HK-2 (cell line): Measurements from ENCODE around the gene HMGCL.
"Not testable (repeated sequence)": the region's sequence is repeated elsewhere in the genome, so short reads cannot be mapped to it uniquely, and the experiment has no call there.

Experiments used
- DNase-seq: peaks from one replicate; pipeline ENCODE4 v3.0.0-alpha.2; 2018; ENCODE audit not compliant: unreplicated experiment

The HMGCL gene

DNA sequence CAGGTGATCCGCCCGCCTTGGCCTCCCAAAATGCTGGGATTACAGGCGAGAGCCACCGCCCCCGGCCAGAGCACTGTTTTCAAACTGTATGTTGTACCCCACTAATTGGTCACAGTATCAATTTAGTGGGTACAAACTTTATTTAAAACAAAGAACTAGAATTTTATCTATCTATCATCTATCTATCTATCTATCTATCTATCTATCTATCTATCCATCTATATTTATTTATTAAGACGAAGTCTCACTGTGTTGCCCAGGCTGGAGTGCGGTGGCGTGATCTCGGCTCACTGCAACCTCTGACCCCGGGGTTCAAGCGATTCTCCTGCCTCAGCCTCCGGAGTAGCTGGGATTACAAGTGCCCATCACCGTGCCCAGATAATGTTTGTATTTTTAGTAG lies 1.4 kb upstream of the HMGCL start:
- not testable (repeated sequence) for DNase-seq

- no peak for DNase-seq
Measured at GRCh38 chr1:23825762-23826522, 713 bp upstream of the HMGCL start.

DNA sequence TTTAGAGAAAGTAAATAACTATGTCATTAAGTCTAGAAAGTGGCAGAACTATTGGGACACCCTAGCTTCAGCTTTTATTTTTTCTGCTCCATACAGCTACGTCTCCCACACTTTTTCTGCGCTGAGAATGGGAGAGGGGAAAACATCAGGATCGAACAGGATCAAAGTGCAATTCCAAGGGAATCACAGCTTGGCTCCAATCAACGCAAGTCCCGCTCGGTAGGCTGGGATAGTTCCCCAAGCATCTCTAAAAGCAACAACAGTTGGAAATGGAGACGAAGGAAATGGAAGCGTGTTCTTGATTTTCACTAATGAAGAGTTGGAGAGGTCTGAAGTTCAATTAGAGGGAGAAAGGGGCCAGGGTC lies 536 bp downstream of the HMGCL start:
- no peak for DNase-seq

- DNase-seq = no peak
Measured at GRCh38 chr1:23823767-23824166, 1.5 kb downstream of the HMGCL start.

- DNase-seq = no peak
Measured at GRCh38 chr1:23817633-23818032, 7.6 kb downstream of the HMGCL start.

GRCh38 chr1:23816906-23817305 lies 8.3 kb downstream of the HMGCL start:
- DNase-seq = no peak

DNA sequence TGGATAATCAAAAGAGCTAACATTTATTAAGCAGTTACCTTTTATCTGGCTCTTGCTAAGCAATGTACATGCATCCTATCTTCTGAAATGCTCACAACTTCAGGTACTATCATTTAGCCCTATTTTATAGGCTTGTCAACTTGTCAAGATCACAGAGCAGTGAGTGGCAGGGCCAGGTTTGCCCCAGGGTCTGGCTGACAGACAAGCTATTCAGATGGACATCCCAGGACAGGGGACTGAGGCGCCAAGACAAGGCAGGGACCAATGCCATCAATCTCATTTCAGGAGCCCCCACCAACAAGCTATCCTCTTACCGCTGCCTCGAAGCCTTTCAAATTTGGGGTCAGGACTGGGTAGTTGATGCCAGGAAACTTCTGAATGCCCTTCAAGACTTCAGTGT lies 8.9 kb downstream of the HMGCL start:
- no peak for DNase-seq

DNA sequence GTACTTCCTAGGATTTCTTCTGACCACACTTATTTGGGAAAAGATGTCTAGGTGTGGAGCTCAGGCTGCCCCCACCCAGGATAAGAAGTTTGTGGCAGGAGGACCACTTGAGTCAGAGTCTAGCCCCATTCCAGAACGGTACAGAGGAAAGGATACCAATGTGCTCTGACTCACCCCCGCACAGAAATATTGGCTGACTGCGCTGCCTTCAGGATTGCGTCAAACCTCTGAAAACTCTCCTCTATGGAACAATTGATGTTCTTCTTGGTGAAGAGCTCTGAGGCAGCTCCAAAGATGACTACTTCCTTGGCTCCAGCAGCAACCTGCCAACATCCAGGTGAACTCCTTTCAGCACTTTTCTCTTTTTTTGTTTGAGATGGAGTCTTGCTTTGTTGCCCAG lies 11.2 kb downstream of the HMGCL start:
- no peak for DNase-seq

GRCh38 chr1:23810818-23811540 lies 14.2 kb downstream of the HMGCL start:
- no peak for DNase-seq

- DNase-seq = peak; percentile 70
Measured at GRCh38 chr1:23809751-23810171, 15.5 kb downstream of the HMGCL start.

- no peak for DNase-seq
Measured at GRCh38 chr1:23807453-23807852, 17.8 kb downstream of the HMGCL start.

DNA sequence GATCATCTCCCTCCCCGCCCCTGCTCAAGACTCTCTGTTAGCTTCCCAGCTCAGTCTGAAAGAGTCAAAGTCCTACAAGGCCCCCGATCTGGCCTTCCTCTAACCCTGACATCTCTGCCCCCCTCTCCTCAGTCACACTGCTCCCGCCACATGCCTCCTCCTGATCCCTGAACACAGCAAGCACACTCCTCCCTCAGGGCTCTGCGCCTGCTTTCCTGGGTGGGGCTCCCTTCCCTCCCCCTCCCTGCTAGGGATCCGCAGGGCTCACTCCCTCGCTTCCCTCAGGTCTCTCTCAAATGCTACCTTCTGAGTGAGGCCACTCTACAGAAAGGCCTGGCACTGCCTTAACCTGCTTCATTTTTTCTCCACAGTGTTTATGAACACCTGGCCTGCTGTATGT lies 18.9 kb downstream of the HMGCL start:
- no peak for DNase-seq

- DNase-seq = no peak
Measured at GRCh38 chr1:23805025-23805424, 20.2 kb downstream of the HMGCL start.

- DNase-seq = no peak
Measured at GRCh38 chr1:23804183-23804835, 20.9 kb downstream of the HMGCL start.

- DNase-seq = no peak
Measured at GRCh38 chr1:23803674-23804073, 21.6 kb downstream of the HMGCL start.

GRCh38 chr1:23802809-23803342 lies 22.4 kb downstream of the HMGCL start:
- not testable (repeated sequence) for DNase-seq

DNA sequence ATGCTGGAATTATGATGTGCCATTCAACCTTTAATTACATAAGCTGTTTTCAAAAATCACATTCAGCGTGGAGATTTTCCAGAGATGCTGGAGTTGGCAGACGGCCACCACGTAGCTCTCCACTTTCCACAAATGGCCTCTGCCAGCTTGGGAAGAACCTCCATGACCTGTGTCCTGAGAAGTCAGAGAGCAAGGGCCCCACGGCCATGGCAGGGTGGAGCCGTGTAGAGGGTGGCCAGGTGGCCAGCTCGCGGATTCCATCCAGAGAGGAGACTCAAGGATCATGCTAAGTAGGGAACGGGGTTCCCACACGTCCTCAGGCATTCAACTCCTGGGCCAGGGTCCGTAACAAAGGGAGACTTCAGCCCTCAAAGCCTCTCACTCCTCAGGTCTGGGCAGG lies 23.4 kb downstream of the HMGCL start:
- no peak for DNase-seq

GRCh38 chr1:23801338-23801748 lies 23.9 kb downstream of the HMGCL start:
- DNase-seq = no peak

GRCh38 chr1:23800400-23801337 lies 24.6 kb downstream of the HMGCL start, which contains the start of gene GALE:
Gene GALE, minus strand, starts transcription at chr1:23800754. Its CDS starts 1,747 bp downstream, at chr1:23799007.
- DNase-seq = peak; percentile 98

- peak; percentile 95 for DNase-seq
Measured at GRCh38 chr1:23799570-23800399, 25.4 kb downstream of the HMGCL start.

GRCh38 chr1:23799255-23799569 lies 26.0 kb downstream of the HMGCL start:
- no peak for DNase-seq
